Left renal cortex interstitium (tissue), 4 donors: ENCODE measurements around the gene RTF1. TPM values are rescaled to one million over a fixed set of nuclear protein-coding genes. Genes with fewer than 3 reads are reported as not detected.

Experiments
- DNase-seq, 4 donors: peaks; one replicate each; pipeline ENCODE4 v3.0.0-alpha.2; 2013; ENCODE audit warnings: low read depth in 4 of 4, low spot score in 2 of 4, missing footprints in 1 of 4
- polyA plus RNA-seq, 4 donors: library from polyadenylated mRNA; unstranded; fragments of 120-200 nt; gene quantifications; one replicate each; pipeline ENCODE4 v1.2.1, GENCODE V29; 2013; ENCODE audit not compliant: insufficient read length in 4 of 4

The RTF1 gene
- polyA plus RNA-seq, 4 donors = 59.0 to 77.8 (median 62.7) TPM

GRCh38 chr15:41502795-41503668, 86.1 kb downstream of the RTF1 start:
- no peak for DNase-seq

GRCh38 chr15:41503669-41504010, 86.7 kb downstream of the RTF1 start:
- DNase-seq = no peak

GRCh38 chr15:41504751-41505492, 88.0 kb downstream of the RTF1 start:
- no peak for DNase-seq

- no peak for DNase-seq
Measured at GRCh38 chr15:41505776-41506175, 88.9 kb downstream of the RTF1 start.

GRCh38 chr15:41506796-41507341, 90.0 kb downstream of the RTF1 start:
- no peak for DNase-seq

GRCh38 chr15:41507820-41508290, 91.0 kb downstream of the RTF1 start:
- no peak for DNase-seq

GRCh38 chr15:41510728-41511127, 93.8 kb downstream of the RTF1 start:
- DNase-seq = no peak

- DNase-seq = no peak
Measured at GRCh38 chr15:41511331-41511898, 94.5 kb downstream of the RTF1 start.

GRCh38 chr15:41511899-41512369, 95.0 kb downstream of the RTF1 start:
- DNase-seq = no peak

GRCh38 chr15:41512512-41512939, 95.6 kb downstream of the RTF1 start:
- no peak for DNase-seq

GRCh38 chr15:41512940-41513505, 96.1 kb downstream of the RTF1 start:
- no peak for DNase-seq

GRCh38 chr15:41513506-41514227, 96.8 kb downstream of the RTF1 start, which contains the start of gene LTK:
Gene LTK, minus strand, starts transcription at chr15:41513827. Its CDS starts 118 bp downstream, at chr15:41513709.
- no peak for DNase-seq

- DNase-seq = no peak
Measured at GRCh38 chr15:41517895-41518449, 101.1 kb downstream of the RTF1 start.

- DNase-seq = no peak
Measured at GRCh38 chr15:41520636-41521035, 103.7 kb downstream of the RTF1 start.

- no peak for DNase-seq
Measured at GRCh38 chr15:41521614-41522013, 104.7 kb downstream of the RTF1 start.

- no peak for DNase-seq
Measured at GRCh38 chr15:41523097-41523496, 106.2 kb downstream of the RTF1 start.

GRCh38 chr15:41530363-41530956, 113.6 kb downstream of the RTF1 start:
- no peak for DNase-seq
